ENCODE measurements around the gene PTPN14. TPM values are rescaled to one million over a fixed set of nuclear protein-coding genes. Genes with fewer than 3 reads are reported as not detected.

PTPN14 gene
- total and polyA plus RNA-seq, 2 of the 4 experiments (the other 2 are of a cell fraction): 21.5 to 31.7 TPM

GRCh38 chr1:214570442-214570841 lies 19.0 kb upstream of the PTPN14 start:
- H2BK20ac ChIP-seq (ENCODE audit: low read depth, low read length): peak overlapping the region; percentile 31; the same call in 1 of the 2 replicates
- H3K4ac ChIP-seq (ENCODE audit: low read depth, low read length): no peak overlapping the region
- H3K9me1 ChIP-seq (ENCODE audit: insufficient read depth, low read length): peaks cover 3% of the 10 kb centered on the region
- in situ Hi-C loops (cut with MboI; ENCODE audit: low sequenced_read_pairs): no loop called here
- BruUV-seq (replicated peaks): no TSS peak
- no peak overlapping the region; the same call in 1 of the 2 replicates for H3K23ac ChIP-seq (ENCODE audit: low read depth, low read length)
- no peak overlapping the region for H4K8ac ChIP-seq (ENCODE audit: low read depth in 2 of 2, low read length in 2 of 2)
- 0 out of 3 replicates have a peak overlapping the region, but pooled peaks have one; percentile 85 for H2BK15ac ChIP-seq (ENCODE audit: low read depth, low read length)
- H3K79me1 ChIP-seq (ENCODE audit: low read depth in 1 of 2, low read length in 2 of 2): peaks cover 0 to 7% of the 10 kb centered on the region in 2 experiments; a peak in 2 of 4 replicates
- H4K20me1 ChIP-seq (ENCODE audit: insufficient read depth, low read length): no peaks in the 10 kb centered on the region
- peak overlapping the region; percentile 77; the same call in 1 of the 2 replicates for H2BK120ac ChIP-seq (ENCODE audit: low read depth, low read length)
- peak; percentile 73 for ATAC-seq (ENCODE audit: low read depth)
- no peak overlapping the region for H2AFZ ChIP-seq (replicated peaks; ENCODE audit: low read length, poor library complexity)
- H3K14ac ChIP-seq (replicated peaks; ENCODE audit: low read depth, low read length): peak overlapping the region; percentile 34; the same call in 1 of the 2 replicates
- H3K36me3 ChIP-seq (ENCODE audit: control insufficient read depth, insufficient read depth, low read length): no peaks in the 10 kb centered on the region
- peaks cover 14% of the 10 kb centered on the region for H3K4me1 ChIP-seq (ENCODE audit: control insufficient read depth, insufficient read depth, low read length)
- no peak overlapping the region for H4K5ac ChIP-seq (ENCODE audit: low read depth, low read length)
- TF ChIP-seq FOS (IDR thresholded peaks at IDR 0.05; ENCODE audit: low read depth, low read length) (peak; percentile 68; the same call in 1 of the 2 replicates), NFE2L2 (IDR thresholded peaks at IDR 0.05; ENCODE audit: low read depth, low read length) (no peak), POLR2A (IDR thresholded peaks at IDR 0.05; ENCODE audit: low read depth, low read length) (no peak), CEBPB (IDR thresholded peaks at IDR 0.05; ENCODE audit: low read depth, low read length) (0 out of 2 replicates have a peak, but pooled peaks have one; percentile 3)
- H3K27me3 ChIP-seq (ENCODE audit: control insufficient read depth, insufficient read depth, low read length): no peaks in the 10 kb centered on the region
- H3K9ac ChIP-seq (ENCODE audit: low read depth, low read length): no peak overlapping the region
- dilution Hi-C loops (cut with HindIII; ENCODE audit: low sequenced_read_pairs, unreplicated experiment): no loop called here
- no peak overlapping the region for H2AK9ac ChIP-seq (replicated peaks; ENCODE audit: low read depth, low read length, poor library complexity)
- H3K27ac ChIP-seq (ENCODE audit: insufficient read depth, low read length): no peak overlapping the region
- H4K91ac ChIP-seq (ENCODE audit: insufficient read depth, low read depth, low read length): no peak overlapping the region
- H2AK5ac ChIP-seq (ENCODE audit: low read depth, low read length): 0 out of 2 replicates have a peak overlapping the region, but pooled peaks have one; percentile 70
- H2BK5ac ChIP-seq (ENCODE audit: low read depth, low read length, poor library complexity, severe bottlenecking): peak overlapping the region; percentile 96
- H3K9me3 ChIP-seq (ENCODE audit: control insufficient read depth, insufficient read depth, low read length): no peaks in the 10 kb centered on the region
- H3K56ac ChIP-seq (ENCODE audit: extremely low read depth, insufficient read depth, low read length): no peak overlapping the region
- H3K4me3 ChIP-seq (ENCODE audit: insufficient read depth, low read depth, low read length): no peak overlapping the region
- ChIA-PET CTCF (interaction anchor here (2.0 kb wide), 1 partner anchor 237 kb away, joined by 4 read pairs; no protein-coding TSS in a partner anchor), POLR2A (ENCODE audit: unreplicated experiment) (no interaction called here)
- intact Hi-C loops (cut with micrococcal nuclease): no loop called here
- DNase-seq: peak; percentile 90
- peak overlapping the region; percentile 59; the same call in 1 of the 2 replicates for H3K4me2 ChIP-seq (ENCODE audit: low read depth, low read length)
- no CpG with 5 or more reads among the region's 2 CpGs for WGBS, 2 experiments (ENCODE audit: extremely low coverage in 2 of 2, insufficient read length in 1 of 2)
- no peak overlapping the region for H3K18ac ChIP-seq (ENCODE audit: low read depth, low read length)

Measured in IMR-90 (cell line).